GM18505 (cell line): ENCODE results near the gene CD6.
"Not testable (repeated sequence)": the region's sequence is repeated elsewhere in the genome, so short reads cannot be mapped to it uniquely, and the experiment has no call there.

Source experiments
- ATAC-seq: cut with Tn5 transposase; IDR thresholded peaks from one replicate; pipeline ENCODE4 v1.9.1; 2021; ENCODE audit not compliant: unreplicated experiment
- POLR2A ChIP-seq: IDR thresholded peaks from 4 replicates; pipeline ENCODE4 v1.6.1; 2011; ENCODE audit warnings: borderline replicate concordance; ENCODE audit not compliant: insufficient read depth, insufficient read length; ENCODE audit errors: extremely low read depth

Gene CD6

DNA sequence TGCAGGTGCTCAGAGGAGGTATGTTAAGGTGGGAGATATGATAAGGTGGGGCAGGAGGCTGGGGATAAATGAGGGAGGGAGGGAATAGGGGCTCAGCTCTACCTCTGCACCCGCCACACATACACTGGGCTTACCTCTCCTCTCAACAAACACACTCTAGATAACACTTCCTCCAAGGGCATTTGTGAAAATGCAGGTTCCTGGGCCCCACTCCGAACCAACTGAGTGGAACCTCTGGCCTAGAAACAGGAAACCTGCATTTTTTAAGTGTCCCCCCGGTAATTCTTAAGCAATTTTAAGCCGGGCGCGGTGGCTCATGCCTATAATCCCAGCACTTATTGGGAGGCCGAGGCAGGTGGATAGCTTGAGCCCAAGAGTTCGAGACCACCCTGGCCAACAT lies 84.3 kb downstream of the CD6 start:
- TF ChIP-seq POLR2A: no peak
- no peak for ATAC-seq

DNA sequence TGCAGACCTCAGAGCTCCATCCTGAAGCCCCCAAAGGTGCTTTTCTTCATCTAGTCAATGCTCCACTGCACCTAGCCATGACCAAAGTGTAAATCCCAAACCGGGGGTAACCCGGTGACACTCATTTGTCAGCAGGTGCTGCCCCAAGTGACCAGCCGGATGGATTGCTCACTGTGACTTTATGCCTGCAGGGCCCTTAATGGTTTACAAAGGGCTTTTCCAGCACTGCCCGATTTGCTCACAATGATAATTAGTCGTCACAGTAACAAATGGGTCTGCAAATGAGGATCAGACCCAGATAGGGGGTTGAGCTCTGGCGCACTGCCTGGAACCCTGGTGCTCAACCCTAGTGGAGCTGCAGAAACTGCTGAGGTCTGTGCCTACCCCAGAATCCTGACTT lies 85.1 kb downstream of the CD6 start:
- no peak for TF ChIP-seq POLR2A
- no peak for ATAC-seq

DNA sequence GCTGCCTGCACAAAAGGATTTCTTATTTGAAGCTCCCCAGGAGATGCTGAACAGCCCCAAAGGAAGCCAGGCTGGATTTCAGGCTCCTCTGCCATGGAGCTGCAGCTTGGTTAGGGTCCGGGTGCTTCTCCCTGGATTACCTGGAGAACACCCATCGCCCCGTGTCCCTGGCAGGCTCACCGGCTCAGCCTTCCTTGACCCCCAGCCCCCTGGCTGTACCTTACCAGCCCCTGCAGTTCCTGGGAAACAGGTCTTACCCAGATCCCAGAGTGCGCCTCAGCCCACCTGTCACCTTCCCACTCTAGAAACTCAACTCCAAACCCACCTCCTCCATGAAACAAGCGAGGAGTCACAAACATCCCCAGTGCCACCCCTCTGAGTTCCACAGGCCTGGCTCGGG lies 85.5 kb downstream of the CD6 start:
- ATAC-seq: no peak
- no peak for TF ChIP-seq POLR2A

DNA sequence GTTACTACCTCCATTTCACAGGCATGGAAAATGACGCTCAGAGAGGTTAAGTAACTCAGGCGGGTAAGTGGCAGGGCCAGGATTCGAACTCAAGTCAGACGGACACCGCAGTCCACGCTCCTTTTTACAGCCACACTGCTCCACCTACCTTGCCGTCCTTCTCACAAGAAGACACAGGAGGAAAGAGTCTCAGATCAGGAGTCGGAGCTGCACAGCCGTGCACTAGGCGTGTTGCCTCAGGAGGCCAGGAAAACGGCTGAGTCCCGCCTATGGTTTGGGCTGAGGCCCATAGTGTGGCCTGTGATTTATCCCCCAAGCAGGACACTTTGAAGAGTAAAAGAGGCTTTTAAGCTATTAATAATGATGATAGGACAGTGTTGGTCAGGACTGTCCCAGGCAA lies 86.1 kb downstream of the CD6 start:
- ATAC-seq: no peak
- TF ChIP-seq POLR2A: no peak

DNA sequence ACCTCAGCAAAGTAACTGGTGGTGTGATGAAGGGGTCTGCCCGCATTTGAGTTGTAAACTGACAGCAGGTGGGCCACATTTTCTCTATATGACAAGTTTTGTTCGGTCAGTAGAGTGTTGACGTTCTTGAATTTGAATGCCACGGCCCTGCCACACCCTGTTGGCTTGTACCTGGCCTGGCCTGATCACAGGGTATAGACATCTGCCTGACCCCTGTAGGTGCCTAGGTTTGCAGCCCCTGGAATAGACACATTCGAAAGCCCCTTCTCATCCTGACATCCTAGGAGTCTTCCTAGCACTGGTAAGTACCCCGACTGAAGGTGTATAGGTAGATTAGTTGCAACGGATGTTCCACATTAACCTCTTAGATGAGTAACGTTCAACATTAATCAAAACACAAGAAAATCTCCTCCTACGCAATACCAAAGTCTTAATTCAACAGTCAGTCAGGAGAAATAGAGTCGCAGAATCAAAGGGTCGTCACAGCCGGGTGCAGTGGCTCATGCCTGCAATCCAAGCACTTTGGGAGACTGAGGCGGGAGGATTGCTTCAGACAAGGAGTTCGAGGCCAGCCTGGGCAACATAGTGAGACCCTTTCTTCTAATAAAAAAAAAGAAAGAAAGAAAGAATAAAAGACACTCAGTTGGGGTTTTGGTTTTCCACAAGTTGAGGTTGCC lies 87.2 kb downstream of the CD6 start:
- TF ChIP-seq POLR2A: no peak
- ATAC-seq: no peak

DNA sequence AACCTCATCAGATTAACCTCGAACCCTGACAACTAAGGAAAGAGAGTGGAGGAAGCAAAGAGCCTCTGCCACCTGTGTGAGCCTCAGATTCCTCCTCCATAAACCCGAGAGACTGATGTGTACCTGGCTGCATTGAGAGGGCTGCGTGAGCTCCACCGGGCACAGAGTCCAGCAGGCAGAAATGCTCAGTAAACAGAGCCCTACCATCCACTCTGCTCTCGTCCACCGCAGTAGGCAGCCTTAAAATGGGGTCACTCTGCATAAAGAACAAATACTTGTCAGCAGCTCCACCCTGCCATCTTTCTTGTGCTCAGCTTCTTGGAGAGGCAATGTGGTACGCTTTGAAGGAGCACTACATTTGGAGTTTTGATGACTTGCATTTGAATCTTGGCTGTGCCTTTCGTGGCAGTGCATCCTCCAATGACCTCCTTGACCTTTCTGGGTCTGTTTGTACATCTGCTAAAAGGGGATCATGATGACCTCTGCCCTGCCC lies 87.8 kb downstream of the CD6 start:
- TF ChIP-seq POLR2A: no peak
- no peak for ATAC-seq

DNA sequence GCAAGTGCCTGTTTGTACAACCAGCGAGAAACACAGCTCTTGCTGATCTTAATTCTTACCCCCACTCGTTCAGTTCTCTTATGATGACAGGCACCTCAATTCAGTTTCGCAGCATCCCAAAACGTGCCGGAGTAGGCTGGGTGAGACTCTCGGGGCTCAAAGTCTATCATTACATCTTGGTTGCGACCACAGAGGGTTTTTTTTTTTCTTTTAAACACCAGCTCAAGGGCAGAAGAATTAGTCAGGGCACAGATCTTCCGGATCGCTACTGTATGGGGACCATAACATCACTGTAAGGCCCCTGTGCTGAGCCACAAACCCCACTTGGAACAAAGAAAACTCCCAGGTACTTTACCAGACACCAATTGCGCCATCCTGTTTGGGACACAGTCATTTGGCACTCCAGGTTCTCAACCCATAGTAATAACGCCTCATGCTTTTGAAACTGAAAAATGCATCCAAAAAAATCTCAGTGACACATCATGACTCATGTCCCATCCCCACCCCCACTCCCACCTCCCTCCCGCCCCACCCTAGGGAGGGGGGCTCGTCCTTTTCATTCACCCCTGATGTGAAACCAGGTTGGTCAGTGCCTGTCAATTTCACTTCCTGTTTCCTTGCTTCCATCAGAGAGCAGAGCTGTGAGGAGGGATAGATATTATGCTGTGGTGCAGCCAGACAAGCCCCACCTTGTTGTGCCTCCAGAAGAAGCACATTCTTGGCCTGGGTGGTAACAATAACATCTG lies 89.8 kb downstream of the CD6 start:
- peak; percentile 30 for TF ChIP-seq POLR2A

DNA sequence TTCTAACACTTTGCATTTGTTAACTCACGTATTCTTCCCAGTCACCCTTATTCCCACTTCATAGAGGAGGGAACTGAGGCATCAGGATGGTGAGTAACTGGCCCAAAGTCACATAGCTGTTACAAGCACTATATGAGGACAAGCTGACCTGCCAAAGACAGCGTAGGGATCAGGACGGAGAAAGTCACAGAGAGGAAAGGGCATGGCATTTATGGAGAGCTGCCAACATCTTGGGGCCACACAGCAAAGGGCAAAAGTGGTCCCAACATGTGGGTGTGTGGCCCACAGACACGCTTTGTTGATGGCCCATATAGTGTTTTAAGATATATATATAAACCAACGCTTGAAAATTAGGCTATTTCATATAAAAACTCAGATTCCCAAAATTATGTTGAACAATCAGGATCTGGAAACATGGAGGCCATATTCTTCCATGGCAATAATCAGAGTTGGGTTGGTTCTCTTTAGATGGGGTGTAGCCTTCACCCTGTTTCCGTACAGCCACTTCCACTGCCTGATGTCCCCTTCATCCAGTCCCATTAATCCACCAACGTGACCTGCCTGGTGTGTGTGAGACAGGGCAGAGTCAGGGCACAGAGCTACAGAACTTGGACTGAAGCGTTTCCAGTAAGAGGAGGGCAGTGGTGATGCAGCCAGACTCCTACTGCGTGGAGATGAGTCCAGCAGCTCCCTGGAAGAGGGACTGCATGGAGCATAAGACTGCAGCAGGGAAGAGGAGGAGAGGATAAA lies 90.9 kb downstream of the CD6 start:
- ATAC-seq: no peak
- TF ChIP-seq POLR2A: no peak

More for the DNA sequence above, 89.8 kb downstream of the CD6 start:
- peak; percentile 81 for ATAC-seq

DNA sequence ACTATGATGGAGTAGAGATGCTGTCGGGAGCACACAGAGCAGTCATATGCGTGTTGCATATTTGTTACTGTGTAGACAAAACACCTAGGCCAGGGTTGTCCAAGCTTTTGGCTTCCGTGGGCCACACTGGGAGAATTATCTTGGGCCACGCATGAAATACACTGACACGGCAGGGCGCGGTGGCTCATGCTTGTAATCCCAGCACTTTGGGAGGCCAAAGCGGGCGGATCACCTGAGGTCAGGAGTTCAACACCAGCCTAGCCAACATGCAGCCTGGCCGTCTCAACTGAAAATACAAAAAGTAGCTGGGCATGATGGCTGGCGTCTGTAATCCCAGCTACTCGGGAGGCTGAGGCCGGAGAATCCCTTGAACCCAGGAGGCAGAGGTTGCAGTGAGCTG lies 93.8 kb downstream of the CD6 start:
- not testable (repeated sequence) for ATAC-seq

DNA sequence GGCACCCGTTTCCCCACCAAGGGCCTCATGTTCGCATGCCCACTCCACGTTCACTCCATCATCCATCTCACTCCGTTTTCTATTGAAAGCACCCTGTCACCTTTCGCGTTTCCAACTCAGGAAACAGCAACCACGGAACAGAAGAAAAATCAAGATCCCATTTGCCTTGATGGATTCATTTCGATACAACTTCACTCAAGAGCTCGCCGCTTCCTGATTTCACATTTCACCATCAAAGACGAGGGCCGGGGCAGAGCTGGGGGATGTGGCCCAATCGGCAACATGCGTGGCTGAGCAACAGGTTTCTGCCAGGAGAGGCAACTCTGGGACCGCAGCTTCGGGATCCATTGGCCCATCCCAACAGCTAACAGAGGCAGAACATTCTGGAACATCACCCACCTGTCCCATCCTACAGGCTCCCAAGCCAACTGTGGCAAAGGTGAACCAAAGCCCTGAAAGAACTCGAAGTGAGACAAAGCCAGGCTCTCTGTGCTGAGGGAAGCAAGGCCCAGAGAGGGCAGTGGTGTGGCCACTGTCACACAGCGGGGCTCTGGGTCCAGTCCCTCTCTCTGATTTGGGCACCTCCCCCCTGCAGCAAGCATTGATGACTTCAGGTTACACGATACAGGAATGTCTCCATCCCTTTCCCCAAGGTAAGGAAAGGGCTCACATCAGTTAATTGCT lies 94.6 kb downstream of the CD6 start:
- TF ChIP-seq POLR2A: no peak
- ATAC-seq: no peak

DNA sequence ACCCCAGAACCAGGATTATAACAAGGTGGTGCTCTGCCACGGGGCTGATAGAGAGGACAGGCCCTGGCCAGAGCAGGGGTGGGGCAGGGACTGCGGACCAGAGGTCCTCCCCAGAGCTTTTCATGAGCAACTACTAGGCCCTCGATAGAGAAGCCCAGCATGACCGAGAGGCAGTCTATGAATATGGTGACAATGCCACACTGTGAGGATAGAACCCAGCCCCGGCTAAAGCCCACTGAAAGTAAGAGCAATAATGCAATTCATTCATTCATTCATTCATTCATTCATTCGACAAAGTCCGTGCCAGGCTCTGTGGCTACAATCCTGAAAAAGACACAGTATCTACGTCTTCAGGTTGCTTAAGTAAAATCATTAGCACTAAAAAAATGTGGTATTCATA lies 95.2 kb downstream of the CD6 start:
- no peak for TF ChIP-seq POLR2A
- no peak for ATAC-seq

DNA sequence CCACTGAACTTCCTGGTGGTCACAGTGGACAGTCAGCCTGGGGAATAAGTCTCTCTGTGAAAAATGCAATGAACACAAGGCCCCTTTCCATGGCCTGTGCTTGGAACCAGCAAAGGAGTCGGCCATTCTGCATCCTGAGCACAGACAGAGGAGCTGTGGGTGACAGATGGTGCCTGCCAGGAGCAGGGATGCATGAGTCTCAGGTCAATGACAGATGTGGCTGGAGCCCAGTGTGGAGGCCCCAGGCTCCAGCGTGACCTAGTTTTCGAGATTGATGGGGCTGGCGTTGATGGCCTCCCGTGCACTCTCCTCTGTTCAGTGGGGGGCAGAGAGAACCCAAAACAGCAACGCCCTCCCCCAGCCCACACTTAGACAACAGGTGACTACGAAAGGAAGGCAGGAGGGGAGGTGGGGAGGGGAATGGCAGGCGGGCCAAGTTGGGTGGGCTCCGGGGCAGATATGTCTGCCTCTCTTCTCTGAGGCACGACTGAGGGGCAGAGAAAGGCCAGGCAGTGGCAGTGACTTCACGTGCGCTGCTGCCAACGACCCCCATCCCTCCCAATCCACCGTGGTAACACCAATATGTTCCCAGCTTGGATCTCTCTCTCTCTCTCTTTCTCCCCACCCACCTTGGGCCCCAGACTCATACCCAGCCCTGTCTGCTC lies 96.4 kb downstream of the CD6 start:
- ATAC-seq: no peak
- no peak for TF ChIP-seq POLR2A

DNA sequence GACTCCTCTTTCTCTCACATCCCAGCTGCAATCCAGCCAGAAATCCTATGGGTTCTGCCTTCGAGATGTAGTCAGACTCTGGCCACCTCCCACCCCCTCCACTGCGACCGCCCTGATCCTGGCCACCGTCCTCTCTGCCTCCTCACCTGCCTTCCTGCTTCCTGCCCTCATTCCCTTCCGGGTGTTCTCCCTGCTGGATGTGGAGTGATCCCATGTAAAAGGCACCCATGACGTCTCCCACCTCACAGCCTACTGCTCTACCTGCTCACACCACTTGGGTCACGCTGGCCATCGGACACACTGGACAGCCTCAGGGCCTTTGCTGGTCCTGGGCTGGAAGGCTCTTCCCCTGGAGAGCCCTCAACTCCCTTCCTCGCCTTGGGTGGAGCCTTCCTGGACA lies 97.1 kb downstream of the CD6 start:
- no peak for TF ChIP-seq POLR2A
- no peak for ATAC-seq
